ENCODE results near the gene KIRREL2.

GRCh38 chr19:35853038-35853756 lies 3.5 kb upstream of the KIRREL2 start:
- TF ChIP-seq, protein P1, sequence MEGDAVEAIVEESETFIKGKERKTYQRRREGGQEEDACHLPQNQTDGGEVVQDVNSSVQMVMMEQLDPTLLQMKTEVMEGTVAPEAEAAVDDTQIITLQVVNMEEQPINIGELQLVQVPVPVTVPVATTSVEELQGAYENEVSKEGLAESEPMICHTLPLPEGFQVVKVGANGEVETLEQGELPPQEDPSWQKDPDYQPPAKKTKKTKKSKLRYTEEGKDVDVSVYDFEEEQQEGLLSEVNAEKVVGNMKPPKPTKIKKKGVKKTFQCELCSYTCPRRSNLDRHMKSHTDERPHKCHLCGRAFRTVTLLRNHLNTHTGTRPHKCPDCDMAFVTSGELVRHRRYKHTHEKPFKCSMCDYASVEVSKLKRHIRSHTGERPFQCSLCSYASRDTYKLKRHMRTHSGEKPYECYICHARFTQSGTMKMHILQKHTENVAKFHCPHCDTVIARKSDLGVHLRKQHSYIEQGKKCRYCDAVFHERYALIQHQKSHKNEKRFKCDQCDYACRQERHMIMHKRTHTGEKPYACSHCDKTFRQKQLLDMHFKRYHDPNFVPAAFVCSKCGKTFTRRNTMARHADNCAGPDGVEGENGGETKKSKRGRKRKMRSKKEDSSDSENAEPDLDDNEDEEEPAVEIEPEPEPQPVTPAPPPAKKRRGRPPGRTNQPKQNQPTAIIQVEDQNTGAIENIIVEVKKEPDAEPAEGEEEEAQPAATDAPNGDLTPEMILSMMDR (conservative IDR thresholded peaks at IDR 0.05; ENCODE audit: low read depth in 2 of 2): no peak
- TF ChIP-seq EZH2 (IDR thresholded peaks at IDR 0.05; ENCODE audit: low read depth, unreplicated experiment) (no peak), ZNF331 (CRISPR knock-in tag; IDR thresholded peaks at IDR 0.05; ENCODE audit: low read depth) (no peak)
